ENCODE results near the gene TFIP11.

The TFIP11 gene

GRCh38 chr22:26485013-26485412 lies 27.3 kb downstream of the TFIP11 start:
- peak overlapping the region; percentile 92; the same call in 1 of the 2 replicates for H3K9ac ChIP-seq (ENCODE audit: low read depth, low read length)
- H3K9me3 ChIP-seq (ENCODE audit: insufficient read depth, low read depth, low read length) = no peaks in the 10 kb centered on the region
- no peaks in the 10 kb centered on the region for H3K27me3 ChIP-seq (ENCODE audit: insufficient read depth, low read length)
- peaks cover 51% of the 10 kb centered on the region for H3K36me3 ChIP-seq (ENCODE audit: insufficient read depth, low read length)
- WGBS = 88% methylated on average over 7 of the region's 7 CpGs
- no peak overlapping the region for H3K27ac ChIP-seq (ENCODE audit: low read depth, low read length)
- H3K4me3 ChIP-seq (ENCODE audit: low read length) = peak overlapping the region; percentile 87
- peaks cover 20% of the 10 kb centered on the region for H3K4me1 ChIP-seq (ENCODE audit: insufficient read depth, low read length)

- Histone ChIP-seq H3K9ac (ENCODE audit: low read depth, low read length) (peak overlapping the region; percentile 92), H3K27me3 (ENCODE audit: insufficient read depth, low read length) (no peaks in the 10 kb centered on the region), H3K4me1 (ENCODE audit: insufficient read depth, low read length) (peaks cover 25% of the 10 kb centered on the region), H3K9me3 (ENCODE audit: insufficient read depth, low read depth, low read length) (no peaks in the 10 kb centered on the region), H3K4me3 (ENCODE audit: low read length) (peak overlapping the region; percentile 87), H3K27ac (ENCODE audit: low read depth, low read length) (peak overlapping the region; percentile 94; the same call in 1 of the 2 replicates), H3K36me3 (ENCODE audit: insufficient read depth, low read length) (peaks cover 48% of the 10 kb centered on the region)
- 14% methylated on average over 6 of the region's 6 CpGs for WGBS
Observed at GRCh38 chr22:26484360-26484706, 27.9 kb downstream of the TFIP11 start.

GRCh38 chr22:26483439-26484359 lies 28.6 kb downstream of the TFIP11 start, which contains the start of the genes HPS4 and SRRD:
Gene HPS4 (minus strand): TSS chr22:26483783. CDS start chr22:26481762, 2,021 bp downstream.
Gene SRRD (plus strand): TSS chr22:26483877. CDS start chr22:26483891, 14 bp downstream.
- 1% methylated on average over 85 of the region's 85 CpGs for WGBS

GRCh38 chr22:26483043-26483438 lies 29.2 kb downstream of the TFIP11 start:
- H3K27ac ChIP-seq (ENCODE audit: low read depth, low read length) = peak overlapping the region; percentile 94
- H3K27me3 ChIP-seq (ENCODE audit: insufficient read depth, low read length) = no peaks in the 10 kb centered on the region
- no peaks in the 10 kb centered on the region for H3K9me3 ChIP-seq (ENCODE audit: insufficient read depth, low read depth, low read length)
- H3K9ac ChIP-seq (ENCODE audit: low read depth, low read length) = peak overlapping the region; percentile 92
- H3K4me3 ChIP-seq (ENCODE audit: low read length) = peak overlapping the region; percentile 87
- 19% methylated on average over 7 of the region's 7 CpGs for WGBS
- H3K4me1 ChIP-seq (ENCODE audit: insufficient read depth, low read length) = peaks cover 25% of the 10 kb centered on the region
- peaks cover 42% of the 10 kb centered on the region for H3K36me3 ChIP-seq (ENCODE audit: insufficient read depth, low read length)

More at GRCh38 chr22:26483439-26484359, 28.6 kb downstream of the TFIP11 start, which contains the start of the genes HPS4 and SRRD:
- H3K9me3 ChIP-seq (ENCODE audit: insufficient read depth, low read depth, low read length) = no peaks in the 10 kb centered on the region
- peaks cover 25% of the 10 kb centered on the region for H3K4me1 ChIP-seq (ENCODE audit: insufficient read depth, low read length)
- peak within 1 kb of the TSS; percentile 94 for H3K27ac ChIP-seq (ENCODE audit: low read depth, low read length)
- peak within 1 kb of the TSS; percentile 92 for H3K9ac ChIP-seq (ENCODE audit: low read depth, low read length)
- peak within 1 kb of the TSS; percentile 87 for H3K4me3 ChIP-seq (ENCODE audit: low read length)
- peaks cover 44% of the 10 kb centered on the region for H3K36me3 ChIP-seq (ENCODE audit: insufficient read depth, low read length)
- H3K27me3 ChIP-seq (ENCODE audit: insufficient read depth, low read length) = no peaks in the 10 kb centered on the region

GRCh38 chr22:26482161-26482560 lies 30.1 kb downstream of the TFIP11 start:
- 91% methylated on average over 5 of the region's 5 CpGs for WGBS
- Histone ChIP-seq H3K9ac (ENCODE audit: low read depth, low read length) (no peak overlapping the region), H3K4me1 (ENCODE audit: insufficient read depth, low read length) (peaks cover 25% of the 10 kb centered on the region), H3K36me3 (ENCODE audit: insufficient read depth, low read length) (peaks cover 45% of the 10 kb centered on the region), H3K27ac (ENCODE audit: low read depth, low read length) (no peak overlapping the region), H3K4me3 (ENCODE audit: low read length) (peak overlapping the region; percentile 87; the same call in 1 of the 2 replicates), H3K27me3 (ENCODE audit: insufficient read depth, low read length) (no peaks in the 10 kb centered on the region), H3K9me3 (ENCODE audit: insufficient read depth, low read depth, low read length) (no peaks in the 10 kb centered on the region)

DNA sequence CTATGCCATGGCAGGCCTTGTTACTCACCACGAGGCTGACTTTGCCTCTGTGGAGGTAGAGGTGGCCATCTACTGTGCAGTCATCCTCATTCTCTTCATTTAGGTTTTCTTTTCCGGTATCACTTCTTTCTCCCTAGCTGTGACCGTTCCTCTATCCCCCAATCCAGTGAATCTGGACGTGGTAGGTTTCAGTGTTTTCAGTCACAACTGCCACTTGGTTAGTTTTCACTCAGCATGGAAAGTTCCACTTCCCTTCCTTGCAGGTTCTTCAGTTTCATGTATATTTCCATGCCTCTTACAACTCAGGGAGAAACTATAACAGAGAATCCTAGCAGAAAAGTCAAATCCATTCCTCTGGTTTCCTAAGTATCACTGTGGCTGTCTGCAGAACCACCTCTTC lies 30.6 kb downstream of the TFIP11 start:
- 0 out of 2 replicates have a peak overlapping the region, but pooled peaks have one; percentile 4 for H3K4me3 ChIP-seq (ENCODE audit: low read length)
- no peaks in the 10 kb centered on the region for H3K9me3 ChIP-seq (ENCODE audit: insufficient read depth, low read depth, low read length)
- 87% methylated on average over 4 of the region's 4 CpGs for WGBS
- H3K27ac ChIP-seq (ENCODE audit: low read depth, low read length) = no peak overlapping the region
- H3K36me3 ChIP-seq (ENCODE audit: insufficient read depth, low read length) = peaks cover 49% of the 10 kb centered on the region
- H3K4me1 ChIP-seq (ENCODE audit: insufficient read depth, low read length) = peaks cover 25% of the 10 kb centered on the region
- no peaks in the 10 kb centered on the region for H3K27me3 ChIP-seq (ENCODE audit: insufficient read depth, low read length)
- H3K9ac ChIP-seq (ENCODE audit: low read depth, low read length) = no peak overlapping the region

DNA sequence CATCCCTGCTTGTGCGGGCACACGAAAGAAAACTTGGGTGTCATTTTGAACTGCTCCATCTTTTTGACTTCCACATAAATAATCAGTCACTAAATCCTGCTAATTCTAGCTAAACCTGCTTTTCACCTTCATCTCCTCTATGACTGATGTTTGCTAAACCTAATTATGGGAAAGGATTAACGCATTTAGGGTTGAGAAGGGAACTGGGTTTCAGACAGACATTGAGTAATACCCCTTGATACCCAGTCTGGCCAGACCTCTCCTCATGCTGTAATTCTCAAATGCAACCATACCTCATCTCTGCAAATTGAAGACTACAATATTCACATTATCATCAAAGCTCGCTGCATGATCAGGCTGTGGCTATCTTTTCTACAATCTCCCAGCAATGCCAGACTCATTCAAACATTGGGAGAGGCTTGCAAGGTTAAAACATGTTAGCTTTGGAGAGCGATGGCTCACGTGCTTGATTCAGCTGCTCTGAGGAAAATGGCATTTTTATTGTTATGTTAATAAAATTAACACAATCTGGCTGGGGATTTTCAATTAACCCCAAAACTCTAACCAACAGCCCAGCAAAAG lies 31.1 kb downstream of the TFIP11 start:
- 92% methylated on average over 5 of the region's 6 CpGs for WGBS
- H3K9ac ChIP-seq (ENCODE audit: low read depth, low read length) = no peak overlapping the region
- no peaks in the 10 kb centered on the region for H3K27me3 ChIP-seq (ENCODE audit: insufficient read depth, low read length)
- no peak overlapping the region for H3K27ac ChIP-seq (ENCODE audit: low read depth, low read length)
- no peak overlapping the region for H3K4me3 ChIP-seq (ENCODE audit: low read length)
- H3K36me3 ChIP-seq (ENCODE audit: insufficient read depth, low read length) = peaks cover 51% of the 10 kb centered on the region
- no peaks in the 10 kb centered on the region for H3K9me3 ChIP-seq (ENCODE audit: insufficient read depth, low read depth, low read length)
- peaks cover 25% of the 10 kb centered on the region for H3K4me1 ChIP-seq (ENCODE audit: insufficient read depth, low read length)

DNA sequence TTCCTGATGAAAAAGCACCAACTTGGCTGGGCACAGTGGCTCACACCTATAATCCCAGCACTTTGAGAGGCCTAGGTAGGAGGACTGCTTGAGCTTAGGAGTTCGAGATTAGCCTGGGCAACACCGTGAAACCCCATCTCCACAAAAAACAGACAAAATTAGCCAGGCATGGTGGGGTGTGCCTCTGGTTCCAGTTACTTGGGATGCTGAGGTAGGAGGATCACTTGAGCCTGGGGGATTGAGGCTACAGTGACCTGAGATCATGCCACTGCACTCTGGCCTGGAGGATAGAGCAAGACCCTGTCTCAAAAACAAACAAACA lies 31.7 kb downstream of the TFIP11 start:
- no peaks in the 10 kb centered on the region for H3K27me3 ChIP-seq (ENCODE audit: insufficient read depth, low read length)
- no peak overlapping the region for H3K27ac ChIP-seq (ENCODE audit: low read depth, low read length)
- peaks cover 51% of the 10 kb centered on the region for H3K36me3 ChIP-seq (ENCODE audit: insufficient read depth, low read length)
- H3K9ac ChIP-seq (ENCODE audit: low read depth, low read length) = 0 out of 2 replicates have a peak overlapping the region, but pooled peaks have one; percentile 12
- WGBS = 100% methylated on average over 2 of the region's 2 CpGs
- H3K4me3 ChIP-seq (ENCODE audit: low read length) = no peak overlapping the region
- peaks cover 25% of the 10 kb centered on the region for H3K4me1 ChIP-seq (ENCODE audit: insufficient read depth, low read length)
- no peaks in the 10 kb centered on the region for H3K9me3 ChIP-seq (ENCODE audit: insufficient read depth, low read depth, low read length)

DNA sequence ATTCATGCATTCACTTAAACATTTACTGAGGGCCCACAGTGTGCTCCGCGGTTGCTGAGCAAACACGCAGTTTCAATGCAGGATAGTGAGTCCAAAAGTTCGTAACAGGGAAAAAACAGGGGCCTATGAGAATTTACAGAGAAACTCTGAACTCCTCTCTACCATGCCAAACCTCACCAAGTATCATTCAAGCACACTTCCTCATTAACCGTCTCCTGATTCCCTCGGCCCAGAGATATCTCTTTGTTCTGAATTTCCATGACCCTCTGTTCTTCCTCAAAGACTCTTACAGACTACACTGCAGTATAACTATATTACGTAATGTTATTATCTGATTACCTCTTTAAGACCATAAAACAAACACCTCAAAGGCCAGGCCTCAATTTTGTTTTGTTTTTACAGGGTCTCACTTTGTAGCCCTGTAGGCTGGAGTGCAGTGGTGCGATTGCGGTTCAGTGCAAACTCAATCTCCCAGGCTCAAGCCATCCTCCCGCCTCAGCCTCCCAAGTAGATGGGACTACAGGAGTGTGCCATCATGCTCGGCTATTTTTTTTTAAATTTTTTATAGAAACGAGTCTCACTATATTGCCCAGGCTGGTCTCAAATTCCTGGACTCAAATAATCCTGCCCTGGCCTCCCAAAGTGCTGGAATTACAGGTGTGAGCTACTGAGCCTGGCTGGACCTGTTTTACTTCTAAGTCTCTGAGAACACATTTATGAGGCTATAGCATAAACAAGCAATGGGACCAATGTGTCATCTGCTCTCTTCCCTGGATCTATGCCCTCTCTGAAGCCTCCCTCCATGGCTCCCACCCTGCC lies 32.3 kb downstream of the TFIP11 start:
- WGBS = 93% methylated on average over 12 of the region's 12 CpGs

DNA sequence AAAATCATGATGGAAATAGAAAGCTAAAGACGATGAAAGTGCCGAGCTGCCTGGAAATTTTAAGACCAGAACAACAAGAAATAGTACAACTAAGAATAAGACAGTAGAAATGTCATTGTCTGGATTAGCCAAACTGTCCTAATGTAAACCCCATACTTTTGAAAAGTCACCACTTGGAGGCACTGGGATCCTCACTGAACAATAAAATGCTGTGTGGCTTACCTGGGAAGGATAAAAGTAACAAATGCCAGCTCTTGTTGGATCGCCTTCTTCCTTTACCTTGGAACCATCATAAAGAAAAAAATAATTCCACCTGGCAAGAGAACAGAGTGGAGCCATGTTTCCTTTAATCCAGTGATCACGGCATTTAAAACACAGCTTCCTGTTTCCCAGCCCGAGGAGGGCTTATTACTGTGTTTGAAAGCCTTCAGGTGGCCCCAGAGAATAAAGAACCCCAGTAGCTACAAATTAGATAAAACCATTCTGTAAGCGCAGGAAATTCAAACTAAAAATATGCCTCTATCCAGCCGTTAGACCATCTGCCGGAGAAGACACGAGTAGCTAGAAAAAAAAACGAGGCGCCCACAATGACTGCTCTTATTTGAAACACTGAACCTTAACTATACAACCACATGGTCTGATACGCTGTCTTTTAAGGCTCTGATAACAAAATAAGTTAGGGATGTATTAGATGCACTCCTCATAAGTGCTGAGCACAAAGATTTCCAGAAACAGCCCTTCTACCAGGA lies 33.1 kb downstream of the TFIP11 start:
- peaks cover 21% of the 10 kb centered on the region for H3K4me1 ChIP-seq (ENCODE audit: insufficient read depth, low read length)
- H3K4me3 ChIP-seq (ENCODE audit: low read length) = no peak overlapping the region
- H3K9ac ChIP-seq (ENCODE audit: low read depth, low read length) = peak overlapping the region; percentile 18; the same call in 1 of the 2 replicates
- H3K27me3 ChIP-seq (ENCODE audit: insufficient read depth, low read length) = no peaks in the 10 kb centered on the region
- H3K9me3 ChIP-seq (ENCODE audit: insufficient read depth, low read depth, low read length) = no peaks in the 10 kb centered on the region
- no peak overlapping the region for H3K27ac ChIP-seq (ENCODE audit: low read depth, low read length)
- 94% methylated on average over 11 of the region's 12 CpGs for WGBS
- H3K36me3 ChIP-seq (ENCODE audit: insufficient read depth, low read length) = peaks cover 61% of the 10 kb centered on the region

More for the DNA sequence above, 32.3 kb downstream of the TFIP11 start:
- peaks cover 53% of the 10 kb centered on the region for H3K36me3 ChIP-seq (ENCODE audit: insufficient read depth, low read length)
- peak overlapping the region; percentile 18; the same call in 1 of the 2 replicates for H3K4me3 ChIP-seq (ENCODE audit: low read length)
- no peak overlapping the region for H3K27ac ChIP-seq (ENCODE audit: low read depth, low read length)
- no peaks in the 10 kb centered on the region for H3K27me3 ChIP-seq (ENCODE audit: insufficient read depth, low read length)
- H3K9me3 ChIP-seq (ENCODE audit: insufficient read depth, low read depth, low read length) = no peaks in the 10 kb centered on the region
- peak overlapping the region; percentile 18 for H3K9ac ChIP-seq (ENCODE audit: low read depth, low read length)
- peaks cover 25% of the 10 kb centered on the region for H3K4me1 ChIP-seq (ENCODE audit: insufficient read depth, low read length)
